Measurements from ENCODE around the gene PRKCH. TPM values are rescaled to one million over a fixed set of nuclear protein-coding genes. Genes with fewer than 3 reads are reported as not detected.

The PRKCH gene
- total and polyA plus RNA-seq, 12 donors = 8.3 to 25.1 (median 17.7) TPM

DNA sequence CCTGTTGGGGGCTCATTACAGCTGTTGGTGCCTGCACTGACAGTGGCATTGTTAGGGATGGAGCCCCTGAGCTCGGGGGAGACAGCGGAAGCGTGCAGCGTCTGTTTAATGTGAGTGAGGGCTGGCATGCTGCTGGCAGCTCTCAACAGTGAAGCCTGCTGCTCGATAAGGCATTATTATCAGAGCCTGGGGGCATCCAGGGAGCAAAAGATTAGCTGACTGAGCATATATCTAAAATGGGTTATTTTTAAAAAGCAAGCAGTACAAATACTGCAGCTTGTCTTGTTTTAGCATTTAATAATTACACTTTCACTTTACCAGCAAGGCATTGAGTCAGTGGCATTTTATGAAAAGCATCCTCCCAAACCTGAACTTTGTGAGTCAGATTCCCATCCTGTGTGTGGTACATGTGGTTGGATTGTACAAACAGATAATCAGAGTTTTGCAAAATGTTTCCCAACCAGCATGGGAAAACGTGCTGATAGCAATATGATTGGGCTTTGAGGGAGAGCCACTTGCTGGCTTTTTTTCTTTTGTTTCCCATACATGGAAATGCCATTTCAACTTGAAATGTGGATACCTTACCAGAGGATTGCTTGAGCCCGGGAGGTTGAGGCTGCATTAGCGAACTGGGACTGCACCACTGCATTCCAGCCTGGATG is 150.8 kb downstream of the PRKCH start:
- peak in 7 of 8 donors; percentile 29 to 78 (median 63) for ATAC-seq
- 19 to 28% methylated on average over 8 of the region's 8 CpGs for WGBS, 2 donors
- Histone ChIP-seq H3K27me3 (no peaks in the 10 kb centered on the region), H3K27ac (peak overlapping the region; percentile 49 to 97 (median 87)), H3K4me1 (peaks cover 15 to 99% (median 78%) of the 10 kb centered on the region in 9 donors), H3K9me3 (no peaks in the 10 kb centered on the region), H3K36me3 (no peaks in the 10 kb centered on the region), H3K4me3 (peak overlapping the region in 8 of 10 donors; percentile 10 to 44 (median 29))
- TF ChIP-seq CTCF (IDR thresholded peaks at IDR 0.05) = no peak
- intact Hi-C loops (cut with DNase I) = loop anchor here in 8 of 10 donors (5.0 to 10.0 kb wide), 8 partner anchors 53 to 243 kb away; partner anchors contain the start of gene HIF1A (in 2 of the 8)
- DNase-seq = peak; percentile 45 to 54

- no peak for DNase-seq
- no peak for TF ChIP-seq CTCF (IDR thresholded peaks at IDR 0.05)
- Histone ChIP-seq H3K4me3 (peak overlapping the region in 1 of 10 donors; percentile 44), H3K4me1 (peaks cover 19 to 99% (median 78%) of the 10 kb centered on the region in 9 donors), H3K27me3 (no peaks in the 10 kb centered on the region), H3K27ac (peak overlapping the region in 9 of 10 donors; percentile 62 to 97 (median 87)), H3K36me3 (no peaks in the 10 kb centered on the region), H3K9me3 (no peaks in the 10 kb centered on the region)
- WGBS, 2 donors = 74 to 75% methylated on average over 3 of the region's 3 CpGs
- intact Hi-C loops (cut with DNase I) = loop anchor here in 8 of 10 donors (5.0 to 10.0 kb wide), 8 partner anchors 52 to 242 kb away; partner anchors contain the start of gene HIF1A (in 2 of the 8)
- ATAC-seq = no peak
Observed at GRCh38 chr14:61472801-61473376, 151.5 kb downstream of the PRKCH start.

DNA sequence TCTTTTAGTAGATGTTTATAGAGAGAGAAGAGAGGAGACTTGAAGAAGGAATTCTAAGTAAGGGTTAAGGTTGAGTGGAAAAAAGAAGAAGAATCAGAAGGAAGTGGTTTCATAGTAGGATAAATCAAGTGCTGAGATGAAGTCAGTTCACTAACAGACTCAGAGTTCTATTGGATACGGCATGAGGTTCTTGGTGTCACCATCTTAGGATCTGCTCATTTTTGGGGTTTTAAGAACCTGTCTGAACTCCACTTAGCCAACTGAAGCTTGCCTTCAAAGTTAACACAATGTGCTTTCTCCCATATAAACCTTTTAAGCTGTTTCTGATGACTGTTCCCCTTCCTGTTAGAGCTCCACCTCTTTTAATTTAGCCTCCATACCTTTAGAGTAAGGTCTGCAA is 152.6 kb downstream of the PRKCH start:
- intact Hi-C loops (cut with DNase I) = loop anchor here in 8 of 10 donors (2.0 to 10.0 kb wide), 9 partner anchors 51 to 257 kb away; partner anchors contain the start of gene HIF1A (in 2 of the 8)
- Histone ChIP-seq H3K27me3 (no peaks in the 10 kb centered on the region), H3K9me3 (no peaks in the 10 kb centered on the region), H3K4me3 (no peak overlapping the region), H3K4me1 (peaks cover 26 to 100% (median 84%) of the 10 kb centered on the region in 9 donors), H3K27ac (peak overlapping the region in 7 of 10 donors; percentile 81 to 97 (median 89)), H3K36me3 (no peaks in the 10 kb centered on the region)
- ATAC-seq (no peak), DNase-seq (no peak)
- WGBS, 2 donors = 0 to 45% methylated on average over 1 of the region's 1 CpG
- TF ChIP-seq CTCF (IDR thresholded peaks at IDR 0.05) = no peak

DNA sequence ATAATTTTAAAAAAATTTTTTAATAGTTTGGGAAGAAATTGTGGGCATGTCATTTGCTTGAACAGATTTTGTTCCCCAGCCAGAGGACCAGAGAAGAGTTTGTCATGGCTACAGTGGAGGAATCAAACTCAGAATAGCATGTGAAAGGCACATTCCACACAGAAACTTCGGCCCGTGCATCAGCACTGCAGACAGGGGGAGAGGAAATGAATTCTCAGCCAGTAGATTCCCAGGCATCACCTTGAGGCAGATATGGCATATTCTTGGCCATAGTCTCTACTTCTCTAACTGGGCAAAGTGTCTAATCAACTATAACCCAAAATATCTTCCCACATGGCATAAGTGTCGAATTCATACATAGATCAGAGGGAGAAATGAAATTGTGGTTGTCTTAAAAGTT is 153.3 kb downstream of the PRKCH start:
- H3K4me1 ChIP-seq = peaks cover 28 to 100% (median 85%) of the 10 kb centered on the region in 9 donors

More for the DNA sequence above, 153.3 kb downstream of the PRKCH start:
- no peaks in the 10 kb centered on the region for H3K27me3 ChIP-seq
- no peaks in the 10 kb centered on the region for H3K9me3 ChIP-seq
- intact Hi-C loops (cut with DNase I) = loop anchor here in 9 of 10 donors (2.0 to 10.0 kb wide), 13 partner anchors 38 to 278 kb away; partner anchors contain the start of gene HIF1A (in 3 of the 9)
- peak overlapping the region in 8 of 10 donors; percentile 16 to 97 (median 88) for H3K27ac ChIP-seq
- H3K4me3 ChIP-seq = no peak overlapping the region
- WGBS, 2 donors = 31 to 46% methylated on average over 3 of the region's 3 CpGs
- H3K36me3 ChIP-seq = no peaks in the 10 kb centered on the region
- DNase-seq (no peak), ATAC-seq (no peak)
- TF ChIP-seq CTCF (IDR thresholded peaks at IDR 0.05) = no peak

All from heart right ventricle (tissue), 16 donors.